Type B pancreatic cell (in vitro differentiated cells): ENCODE results near the gene SERGEF. TPM values are rescaled to one million over a fixed set of nuclear protein-coding genes. Genes with fewer than 3 reads are reported as not detected.
A peak's percentile ranks its signal among the peaks of the same experiment; 100 is the strongest.

ENCODE experiments used
- DNase-seq: peaks from one replicate; pipeline ENCODE4 v3.0.0; 2021; ENCODE audit warnings: mixed read lengths; ENCODE audit not compliant: unreplicated experiment; ENCODE audit errors: extremely low spot score
- H3K27ac Mint-ChIP-seq: 2 replicates; pipeline ENCODE4 v1.8.0; 2021; ENCODE audit warnings: mild to moderate bottlenecking, mixed read lengths
- H3K27me3 Mint-ChIP-seq: 2 replicates; pipeline ENCODE4 v1.8.0; 2021; ENCODE audit warnings: mixed read lengths
- H3K36me3 Mint-ChIP-seq: 2 replicates; pipeline ENCODE4 v1.8.0; 2021; ENCODE audit warnings: mixed read lengths
- H3K4me1 Mint-ChIP-seq: one replicate; pipeline ENCODE4 v1.8.0; 2021; ENCODE audit warnings: mixed read lengths; ENCODE audit not compliant: unreplicated experiment
- H3K4me3 Mint-ChIP-seq: 2 replicates; pipeline ENCODE4 v1.8.0; 2021; ENCODE audit warnings: mild to moderate bottlenecking, mixed read lengths
- H3K9me3 Mint-ChIP-seq: 2 replicates; pipeline ENCODE4 v1.8.0; 2021; ENCODE audit warnings: mixed read lengths
- total RNA-seq: library from RNA; stranded (reverse); gene quantifications from 2 replicates; pipeline ENCODE4 v1.2.1, GENCODE V29; 2021; ENCODE audit warnings: low replicate concordance
- TF ChIP-seq, protein P1 (sequence below): fragments of 200-600 bp; sonication (generic); conservative IDR thresholded peaks from 2 replicates; pipeline ENCODE4 v1.5.0; 2021; ENCODE audit warnings: antibody characterized with exemption, mild to moderate bottlenecking

SERGEF gene
- total RNA-seq, 1 donor from 2014 or later = 26.4 TPM

DNA sequence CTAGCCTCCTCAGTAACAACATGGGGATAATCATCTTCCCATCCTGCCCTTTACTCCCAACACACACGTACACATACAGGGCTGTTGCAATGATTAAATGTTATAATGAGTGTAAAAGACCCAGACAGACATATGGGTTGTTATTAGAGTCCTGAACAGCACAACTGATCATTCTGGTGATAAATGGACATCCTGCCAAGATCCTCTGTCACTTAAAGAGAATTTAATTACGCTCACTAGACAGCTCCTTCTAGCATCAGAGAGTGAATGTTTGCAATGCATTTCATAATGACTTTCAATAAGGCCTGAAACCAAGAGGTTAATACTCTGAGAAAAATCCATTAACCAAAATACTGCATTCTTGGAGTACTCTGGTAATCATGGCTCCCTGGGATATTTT lies 162.5 kb downstream of the SERGEF start:
- Mint-ChIP-seq H3K9me3 (no peaks in the 10 kb centered on the region), H3K27ac (no peak overlapping the region), H3K4me1 (peaks cover 15% of the 10 kb centered on the region)

DNA sequence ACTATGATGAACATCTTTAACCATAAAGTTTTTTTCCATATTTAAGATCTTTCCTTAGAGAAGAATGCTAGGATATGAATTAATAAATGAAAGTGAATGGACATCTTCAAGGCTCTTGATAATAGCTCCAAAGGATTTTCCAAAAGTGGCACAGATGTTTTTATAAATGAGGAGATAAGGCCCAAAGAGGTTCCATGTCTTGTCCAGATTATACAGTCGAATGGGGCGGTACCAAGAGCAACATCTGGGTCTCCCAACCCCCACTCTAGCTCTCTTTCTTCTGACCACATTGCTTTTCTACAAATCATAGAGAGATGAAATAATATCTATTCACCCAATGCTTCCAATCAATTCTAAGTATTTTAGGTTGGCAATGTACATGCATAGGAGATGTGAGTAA lies 164.1 kb downstream of the SERGEF start:
- Mint-ChIP-seq H3K4me1 (peaks cover 15% of the 10 kb centered on the region), H3K36me3 (no peaks in the 10 kb centered on the region), H3K4me3 (no peak overlapping the region), H3K27me3 (no peaks in the 10 kb centered on the region), H3K9me3 (no peaks in the 10 kb centered on the region), H3K27ac (no peak overlapping the region)
- no peak for DNase-seq
- TF ChIP-seq, protein P1, sequence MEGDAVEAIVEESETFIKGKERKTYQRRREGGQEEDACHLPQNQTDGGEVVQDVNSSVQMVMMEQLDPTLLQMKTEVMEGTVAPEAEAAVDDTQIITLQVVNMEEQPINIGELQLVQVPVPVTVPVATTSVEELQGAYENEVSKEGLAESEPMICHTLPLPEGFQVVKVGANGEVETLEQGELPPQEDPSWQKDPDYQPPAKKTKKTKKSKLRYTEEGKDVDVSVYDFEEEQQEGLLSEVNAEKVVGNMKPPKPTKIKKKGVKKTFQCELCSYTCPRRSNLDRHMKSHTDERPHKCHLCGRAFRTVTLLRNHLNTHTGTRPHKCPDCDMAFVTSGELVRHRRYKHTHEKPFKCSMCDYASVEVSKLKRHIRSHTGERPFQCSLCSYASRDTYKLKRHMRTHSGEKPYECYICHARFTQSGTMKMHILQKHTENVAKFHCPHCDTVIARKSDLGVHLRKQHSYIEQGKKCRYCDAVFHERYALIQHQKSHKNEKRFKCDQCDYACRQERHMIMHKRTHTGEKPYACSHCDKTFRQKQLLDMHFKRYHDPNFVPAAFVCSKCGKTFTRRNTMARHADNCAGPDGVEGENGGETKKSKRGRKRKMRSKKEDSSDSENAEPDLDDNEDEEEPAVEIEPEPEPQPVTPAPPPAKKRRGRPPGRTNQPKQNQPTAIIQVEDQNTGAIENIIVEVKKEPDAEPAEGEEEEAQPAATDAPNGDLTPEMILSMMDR = no peak

More for the DNA sequence above, 162.5 kb downstream of the SERGEF start:
- H3K4me3 Mint-ChIP-seq = no peak overlapping the region
- TF ChIP-seq, protein P1 = no peak
- H3K27me3 Mint-ChIP-seq = no peaks in the 10 kb centered on the region
- no peaks in the 10 kb centered on the region for H3K36me3 Mint-ChIP-seq
- DNase-seq = no peak

DNA sequence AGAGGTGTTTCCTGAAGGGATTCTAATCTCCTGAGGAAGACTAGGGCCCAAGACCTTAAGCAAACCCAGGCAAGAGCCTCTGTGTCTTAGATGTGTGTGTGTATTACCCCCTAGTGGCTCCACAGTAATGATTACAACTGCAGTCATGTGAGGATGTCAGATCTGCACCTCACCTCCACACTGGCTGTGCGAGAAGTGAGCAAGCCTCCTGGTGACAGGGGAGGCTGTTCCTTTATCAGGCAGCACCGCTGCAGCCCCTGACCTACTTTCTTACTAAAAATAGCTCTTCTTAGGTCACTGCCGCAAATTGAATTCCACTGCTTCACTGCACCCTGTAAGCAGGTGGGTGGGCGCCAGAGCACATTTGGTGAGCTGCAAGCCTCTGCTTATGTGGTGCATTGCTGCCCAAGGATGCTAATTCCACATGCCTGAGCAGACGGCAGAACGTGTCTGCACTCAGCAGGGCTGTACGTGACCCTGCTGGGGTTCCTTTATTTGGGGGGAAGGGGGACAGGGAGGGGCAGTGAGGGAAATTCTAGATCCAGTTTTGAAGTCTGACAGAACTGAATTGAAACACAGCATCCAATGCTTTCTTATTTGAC lies 165.9 kb downstream of the SERGEF start:
- Mint-ChIP-seq H3K4me1 (peaks cover 15% of the 10 kb centered on the region), H3K27me3 (no peaks in the 10 kb centered on the region), H3K9me3 (no peaks in the 10 kb centered on the region), H3K36me3 (no peaks in the 10 kb centered on the region), H3K4me3 (no peak overlapping the region), H3K27ac (no peak overlapping the region)
- DNase-seq = no peak
- TF ChIP-seq, protein P1 = peak; percentile 41

DNA sequence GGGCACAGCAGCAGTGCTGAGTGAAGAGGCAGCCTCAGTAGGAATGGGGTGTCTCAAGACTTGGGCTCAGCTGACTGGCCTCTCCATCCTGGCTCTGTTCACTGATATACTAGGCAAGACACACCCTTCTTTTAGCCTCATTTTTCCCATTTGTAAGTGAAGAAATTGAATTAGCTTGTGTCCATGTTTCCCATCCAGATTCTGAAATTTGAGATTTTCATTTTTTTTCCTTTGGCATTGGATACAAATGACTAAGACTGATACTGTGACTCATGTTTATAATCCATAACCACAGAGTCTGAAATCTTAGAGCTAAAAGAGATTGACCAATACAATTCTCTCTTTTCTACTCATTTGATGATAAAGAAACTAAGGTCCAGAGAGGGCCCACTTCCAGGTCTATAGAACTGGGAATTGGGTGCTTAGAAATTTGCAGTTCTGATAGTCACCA lies 167.4 kb downstream of the SERGEF start:
- TF ChIP-seq, protein P1 = no peak
- DNase-seq = no peak
- H3K9me3 Mint-ChIP-seq = no peaks in the 10 kb centered on the region

DNA sequence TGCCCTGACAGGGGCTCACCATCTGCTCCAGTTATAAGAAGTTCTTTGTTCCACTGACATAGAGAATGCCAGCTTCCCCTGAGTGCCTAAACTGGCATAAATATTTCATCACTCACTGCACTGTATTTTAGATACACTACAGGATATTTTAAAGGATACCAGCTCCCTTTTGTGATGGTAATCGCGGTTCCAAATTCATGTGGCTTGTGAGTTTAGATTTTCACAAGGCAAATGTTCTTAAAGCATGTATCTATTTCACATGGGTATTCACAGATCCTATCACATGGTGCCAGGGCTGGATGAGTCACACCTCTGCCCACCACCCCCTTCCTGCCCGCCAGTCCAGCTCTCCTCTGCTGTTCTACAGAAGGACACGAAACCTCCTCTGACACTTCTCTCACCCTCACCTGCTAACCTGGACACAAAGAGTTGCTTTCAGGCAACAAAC lies 172.7 kb downstream of the SERGEF start:
- TF ChIP-seq, protein P1 = no peak
- no peaks in the 10 kb centered on the region for H3K27me3 Mint-ChIP-seq
- H3K9me3 Mint-ChIP-seq = no peaks in the 10 kb centered on the region
- H3K4me3 Mint-ChIP-seq = no peak overlapping the region
- H3K27ac Mint-ChIP-seq = no peak overlapping the region
- H3K4me1 Mint-ChIP-seq = no peaks in the 10 kb centered on the region
- no peaks in the 10 kb centered on the region for H3K36me3 Mint-ChIP-seq
- DNase-seq = no peak

More for the DNA sequence above, 167.4 kb downstream of the SERGEF start:
- Mint-ChIP-seq H3K27me3 (no peaks in the 10 kb centered on the region), H3K4me1 (peaks cover 4% of the 10 kb centered on the region), H3K4me3 (no peak overlapping the region), H3K27ac (no peak overlapping the region), H3K36me3 (no peaks in the 10 kb centered on the region)
